T-helper 9 cell (primary cell): Measurements from ENCODE around the gene GPC3.
A peak's percentile ranks its signal among the peaks of the same experiment; 100 is the strongest.
"Not testable (repeated sequence)": the region's sequence is repeated elsewhere in the genome, so short reads cannot be mapped to it uniquely, and the experiment has no call there.

Source experiments
- DNase-seq: peaks from one replicate; pipeline ENCODE4 v3.0.0-alpha.2; 2020

The GPC3 gene

DNA sequence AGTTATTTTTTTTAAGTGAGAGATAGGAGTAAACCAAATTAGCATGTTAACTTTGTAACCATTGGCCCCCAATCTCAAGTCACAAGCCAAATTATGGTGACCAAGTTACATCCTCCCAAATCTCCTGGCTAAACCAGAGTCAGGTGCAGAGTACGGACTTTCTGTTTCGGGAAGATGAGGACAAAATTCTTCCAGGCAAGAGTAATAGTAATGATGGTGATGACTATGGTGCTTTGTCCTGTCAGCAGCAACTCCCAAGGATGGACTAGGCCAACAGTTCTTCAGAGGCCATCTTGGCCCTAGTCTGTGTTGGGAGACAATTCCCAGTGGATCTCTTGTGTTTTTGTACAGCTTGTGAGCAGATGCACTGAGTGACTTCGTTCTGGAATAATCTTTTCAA, 148.8 kb downstream of the GPC3 start:
- no peak for DNase-seq

DNA sequence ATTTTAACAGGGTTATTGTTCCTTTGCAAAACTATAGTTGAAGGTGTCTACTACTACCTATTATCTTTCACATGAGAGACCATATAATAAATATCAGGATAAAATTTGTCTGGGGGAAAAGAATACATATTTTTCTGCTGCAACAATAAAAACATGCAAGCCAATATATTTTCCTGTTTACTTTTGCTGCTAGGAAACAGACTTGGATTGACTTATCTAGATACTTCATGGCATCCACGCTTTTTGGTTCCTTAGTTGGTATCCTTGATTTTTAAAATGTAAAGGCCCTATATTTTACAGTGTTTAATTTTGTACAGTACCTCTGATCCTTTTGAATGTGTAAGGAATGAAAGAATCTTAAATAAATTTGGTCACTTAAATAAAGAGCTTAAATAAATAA, 150.6 kb downstream of the GPC3 start:
- DNase-seq: no peak

DNA sequence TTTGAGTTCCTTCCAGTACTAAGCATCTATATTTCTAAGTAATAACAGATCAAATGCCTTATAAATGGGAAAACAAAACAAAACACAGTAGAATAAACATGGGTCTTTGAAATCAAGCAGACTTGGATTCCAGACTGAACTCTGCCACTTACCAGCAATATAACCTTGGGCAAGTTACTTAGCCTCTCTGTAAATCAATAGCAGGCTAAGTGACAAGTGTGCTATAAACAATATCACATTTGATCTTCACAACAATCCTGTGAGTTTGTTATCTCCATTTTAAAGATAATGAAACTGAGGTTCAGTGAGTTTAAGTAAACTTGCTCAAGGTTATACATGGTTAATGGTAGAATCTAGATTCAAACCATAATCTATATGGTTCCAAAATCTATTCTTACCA, 165.8 kb downstream of the GPC3 start:
- no peak for DNase-seq

DNA sequence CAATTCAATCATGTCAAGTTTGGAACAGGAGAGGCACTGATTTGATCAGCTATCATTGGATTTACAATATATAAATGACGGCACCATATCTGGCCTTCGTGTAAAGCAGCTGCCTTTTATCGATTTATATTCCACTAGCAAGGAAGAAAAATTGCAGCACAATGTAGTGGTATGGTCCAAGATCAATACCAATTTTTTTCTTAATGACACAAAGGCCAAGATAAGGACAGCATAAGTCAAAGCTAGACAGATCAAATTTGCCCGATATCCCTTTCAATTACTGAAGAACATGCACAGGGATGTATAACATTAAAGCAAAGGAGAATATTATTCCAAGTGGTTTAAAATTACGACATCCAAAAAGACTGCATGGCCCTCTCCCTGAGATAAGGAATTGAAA, 167.4 kb downstream of the GPC3 start:
- no peak for DNase-seq

DNA sequence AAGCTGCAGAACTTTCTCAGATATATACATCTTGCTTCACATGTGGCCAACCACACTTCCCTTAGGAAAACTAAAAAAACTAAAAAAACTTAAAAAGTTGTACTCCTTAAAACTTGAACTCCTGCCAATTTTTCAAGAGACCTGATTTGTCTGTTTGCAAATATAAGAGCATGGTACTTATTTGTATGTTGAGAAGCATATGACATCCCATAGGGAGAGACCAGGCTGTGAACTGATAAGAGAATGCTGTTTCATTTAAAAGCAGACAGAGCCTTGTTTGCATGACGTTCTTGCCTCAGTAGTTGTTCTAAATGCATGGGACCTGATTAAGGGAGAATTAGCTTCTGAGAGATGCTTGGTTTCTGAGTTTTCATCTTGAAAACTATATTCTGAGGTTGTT, 169.9 kb downstream of the GPC3 start:
- DNase-seq: no peak

DNA sequence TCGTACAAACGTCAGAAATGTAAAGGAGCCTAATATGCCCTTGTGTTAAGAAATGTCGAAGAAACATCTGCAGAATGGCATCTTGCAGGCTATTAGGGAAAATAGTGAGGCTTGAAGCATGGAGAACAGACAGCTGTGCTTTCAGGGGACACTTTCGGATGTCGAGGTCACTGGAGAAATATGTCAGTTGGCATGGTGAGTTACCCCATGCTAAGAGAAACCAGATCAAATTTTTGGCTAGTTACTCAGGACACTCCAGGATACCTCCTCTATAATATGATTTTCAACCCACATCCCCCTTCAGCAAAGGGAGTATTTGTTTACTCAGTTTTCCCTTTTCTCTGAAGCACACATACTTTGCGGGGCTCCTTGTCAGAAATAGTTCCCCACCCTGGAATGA, 171.4 kb downstream of the GPC3 start:
- DNase-seq: no peak

DNA sequence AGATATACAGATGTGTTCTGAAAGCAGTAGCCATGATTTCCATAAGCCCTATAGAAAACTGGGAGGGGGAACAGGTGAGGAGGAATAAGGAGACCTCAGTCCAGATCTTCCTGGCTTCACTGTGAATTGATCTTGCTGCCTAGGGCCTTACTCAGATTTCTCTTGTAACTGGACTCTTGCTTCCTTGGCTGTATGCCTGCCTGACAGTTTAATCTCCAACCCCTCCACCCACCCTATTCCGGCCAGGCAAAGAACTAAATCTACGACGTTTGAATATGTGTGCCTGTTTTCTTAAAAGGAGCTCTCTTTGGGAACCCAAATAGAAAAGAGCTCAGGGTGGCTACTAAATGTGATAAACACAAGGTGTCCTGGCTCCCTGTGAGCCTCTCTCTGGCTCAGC, 173.0 kb downstream of the GPC3 start:
- no peak for DNase-seq

DNA sequence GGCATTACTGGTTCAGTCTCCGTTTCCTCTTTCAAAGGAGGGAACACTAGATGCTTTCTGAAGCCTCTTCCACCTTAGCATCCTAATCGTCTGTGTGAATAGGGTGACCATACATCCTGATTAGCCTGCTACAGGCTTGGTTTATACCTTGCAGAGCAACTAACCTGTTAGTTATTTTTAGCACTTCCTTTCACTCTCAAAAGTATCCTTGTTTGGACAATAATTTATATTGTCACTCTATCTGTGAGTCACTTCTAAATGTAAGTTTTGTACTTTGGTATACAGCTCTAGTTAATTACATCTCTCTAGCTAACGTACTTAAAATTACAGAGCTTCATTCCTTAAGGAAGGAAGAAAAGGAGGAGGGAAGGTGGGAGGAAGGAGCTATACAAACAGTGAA, 174.5 kb downstream of the GPC3 start:
- no peak for DNase-seq

DNA sequence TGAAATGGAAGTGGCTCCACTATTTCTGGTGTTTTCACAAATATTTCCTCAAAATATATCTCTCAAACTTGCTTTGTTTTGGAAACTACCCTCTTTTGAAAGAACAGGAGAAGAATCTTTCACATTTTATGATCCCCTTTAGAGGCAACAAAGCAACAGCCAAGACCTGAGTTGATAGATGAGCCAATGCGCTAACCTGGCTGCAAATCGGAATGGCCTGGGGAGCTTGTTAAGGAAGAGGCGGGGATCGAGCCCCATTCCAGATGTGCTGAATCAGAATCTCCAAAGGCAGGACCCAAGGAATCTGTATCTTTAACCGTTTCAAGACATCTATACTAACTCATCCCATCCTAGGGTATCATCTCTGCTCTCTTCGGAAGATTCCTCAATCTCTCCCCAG, 181.3 kb downstream of the GPC3 start:
- no peak for DNase-seq

DNA sequence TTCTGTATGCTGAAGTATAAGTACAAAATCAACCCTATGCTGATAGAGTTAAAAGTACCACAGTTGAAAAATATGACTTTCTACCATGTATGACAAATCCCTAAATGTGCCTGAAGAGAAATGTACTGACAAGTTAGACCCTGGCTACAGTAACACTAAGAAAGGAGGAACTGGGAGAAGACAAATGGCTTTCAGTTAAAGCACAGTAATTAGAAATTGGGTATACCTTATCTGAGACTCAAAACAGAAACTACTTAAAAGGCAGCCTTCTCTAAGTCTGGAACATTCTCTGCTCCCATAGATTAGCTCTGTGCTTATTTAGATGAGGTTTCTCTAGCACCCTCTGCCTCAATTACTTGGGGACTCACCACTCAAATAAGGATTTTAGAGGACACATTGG, 189.1 kb downstream of the GPC3 start:
- no peak for DNase-seq

DNA sequence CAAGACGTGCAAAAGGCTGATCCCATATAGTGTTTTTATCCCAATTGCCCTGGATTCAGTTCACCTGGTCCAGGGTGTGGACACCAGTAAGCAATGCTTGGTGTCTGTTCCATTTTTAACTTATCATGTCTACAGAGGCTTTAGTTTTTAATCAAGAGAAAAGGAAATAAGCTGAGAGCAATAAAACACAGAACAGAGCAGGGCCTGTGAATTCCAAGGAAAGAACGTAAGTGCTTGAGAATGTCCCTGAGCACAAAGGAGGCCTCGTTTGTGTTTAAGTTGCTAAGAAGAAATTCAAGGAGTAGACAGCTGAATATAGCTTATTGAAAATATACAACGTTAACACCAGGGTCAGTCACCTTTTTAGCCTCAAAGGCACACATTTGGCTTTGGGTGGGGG, 191.3 kb downstream of the GPC3 start:
- DNase-seq: no peak

DNA sequence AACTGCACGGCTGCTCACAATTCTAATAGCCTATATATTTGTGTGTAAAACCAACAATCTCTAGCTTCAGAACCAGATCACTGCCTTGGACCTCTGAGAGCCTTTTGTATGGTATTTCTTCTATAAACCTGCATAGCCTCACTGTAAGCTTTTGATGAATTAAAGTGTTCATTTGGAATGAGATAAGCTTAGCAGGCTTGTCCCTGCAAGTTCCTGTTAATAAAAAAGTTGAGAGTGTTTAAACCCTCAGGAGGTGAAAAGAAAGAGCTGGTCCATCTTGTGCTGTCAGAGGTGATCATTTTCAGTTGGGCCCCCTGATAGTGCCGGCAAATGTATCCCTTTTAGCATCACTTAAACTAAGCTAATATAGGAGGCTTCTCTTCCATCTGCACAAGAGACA, 191.8 kb downstream of the GPC3 start:
- DNase-seq: no peak

DNA sequence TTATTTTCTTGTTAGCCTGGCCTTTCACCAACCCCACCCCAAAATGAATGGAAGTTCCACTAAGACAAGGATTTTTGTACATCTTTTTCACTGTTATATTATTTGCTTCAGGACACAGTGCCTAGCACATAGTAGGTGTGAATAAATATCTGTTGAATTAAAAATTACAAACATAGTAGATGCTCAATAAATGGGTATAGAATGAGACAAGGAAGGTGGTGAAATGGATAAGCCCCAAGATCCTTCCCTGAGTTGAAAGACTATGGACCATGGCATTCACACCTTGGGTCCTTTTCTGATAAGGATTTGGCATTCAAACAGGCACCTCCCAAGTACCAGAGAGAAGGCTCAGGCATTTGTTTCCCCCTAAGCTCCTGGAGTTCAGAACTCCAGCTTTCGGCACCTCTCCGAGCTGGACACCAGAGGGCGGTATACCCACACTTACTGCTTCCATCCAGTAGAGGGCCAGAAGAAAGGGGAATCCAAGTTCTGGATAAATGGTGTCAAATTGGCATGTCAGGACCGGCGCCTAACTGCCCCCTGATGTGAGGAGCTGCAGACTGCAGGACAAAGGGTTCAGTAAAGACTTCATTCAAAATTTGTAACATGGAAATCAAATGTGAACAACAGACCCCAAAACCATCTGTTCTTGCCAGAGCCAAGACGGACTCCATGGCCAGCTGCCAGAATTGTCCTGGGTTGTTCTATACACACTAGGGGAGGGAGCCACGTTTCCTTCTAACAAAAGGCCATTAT, 193.0 kb downstream of the GPC3 start:
- DNase-seq: peak; percentile 50

DNA sequence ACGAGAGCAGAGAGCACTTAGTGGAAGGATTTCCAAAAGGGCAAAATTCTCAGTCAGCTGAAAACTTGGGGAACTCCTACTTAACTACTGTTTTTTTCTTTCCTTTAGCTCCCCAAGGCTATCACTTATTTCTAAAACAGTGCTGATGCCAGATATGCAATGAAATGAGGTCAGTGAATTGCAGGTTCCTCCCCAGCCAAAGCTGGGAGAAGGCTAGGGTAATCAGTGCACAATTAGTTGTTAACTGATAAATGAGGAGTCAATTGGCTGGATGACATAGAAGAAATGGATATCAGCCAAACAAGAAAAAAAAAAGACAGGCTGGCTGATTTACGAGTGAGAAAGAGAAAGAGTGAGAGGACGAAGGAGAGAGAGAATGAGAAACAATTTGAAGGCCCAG, 195.6 kb downstream of the GPC3 start:
- DNase-seq: no peak

DNA sequence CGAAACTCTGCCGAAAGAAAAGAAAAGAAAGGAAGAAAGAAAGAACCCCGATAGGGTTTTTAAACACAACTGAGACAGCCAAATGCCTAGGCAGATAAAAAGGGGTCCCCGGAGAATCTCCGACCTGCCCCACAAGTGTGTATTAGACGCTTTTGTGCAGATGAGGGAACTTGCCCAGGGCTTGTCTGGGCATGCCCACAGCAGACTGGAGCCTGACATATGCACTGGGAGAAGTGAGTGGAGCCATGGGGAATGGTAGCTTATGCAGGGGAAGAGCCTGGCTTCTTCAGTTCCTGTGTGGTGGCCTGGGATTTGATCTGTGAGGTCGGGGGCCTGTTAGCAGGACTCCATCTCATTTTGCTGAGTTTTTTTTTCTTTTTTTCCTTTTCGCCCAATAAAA, 199.0 kb downstream of the GPC3 start:
- DNase-seq: no peak

DNA sequence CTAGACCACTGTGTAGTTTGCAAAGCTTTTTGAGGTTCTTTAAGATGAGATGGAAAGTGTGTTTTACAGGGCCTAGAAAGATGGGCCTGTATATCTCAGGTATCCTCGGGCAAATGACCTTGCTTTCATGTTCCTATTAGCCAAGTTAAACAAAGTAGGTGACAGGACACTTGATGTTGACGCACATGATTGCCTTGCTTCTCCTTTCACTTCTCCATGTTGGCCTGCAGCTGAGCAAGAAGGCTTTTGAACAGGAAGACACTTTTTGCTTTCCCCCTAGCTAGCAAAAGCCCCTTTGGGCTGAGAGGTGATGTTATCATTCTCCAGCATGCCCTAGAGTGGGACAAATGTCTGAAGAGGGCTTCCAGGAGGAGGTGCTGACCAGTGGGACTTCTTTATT, 202.1 kb downstream of the GPC3 start:
- no peak for DNase-seq

DNA sequence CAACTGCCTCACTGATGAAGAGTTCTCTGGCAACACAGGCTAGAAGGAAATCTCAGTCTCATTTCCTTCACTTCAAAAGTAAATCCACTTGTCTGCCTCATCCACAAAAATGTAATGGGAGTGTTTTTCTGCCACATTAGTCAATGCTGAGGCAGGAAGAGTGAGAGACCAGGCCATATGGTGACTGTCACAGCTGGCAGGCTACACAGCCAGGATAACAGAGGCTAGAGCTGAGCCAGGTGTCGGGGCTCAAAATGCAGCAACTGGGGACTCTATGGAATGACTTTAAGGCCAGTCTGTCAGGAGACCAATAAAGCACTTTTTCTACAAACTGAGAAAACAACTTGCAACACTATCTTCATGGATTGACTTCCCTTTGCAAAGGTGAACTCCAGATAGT, 204.2 kb downstream of the GPC3 start:
- no peak for DNase-seq

DNA sequence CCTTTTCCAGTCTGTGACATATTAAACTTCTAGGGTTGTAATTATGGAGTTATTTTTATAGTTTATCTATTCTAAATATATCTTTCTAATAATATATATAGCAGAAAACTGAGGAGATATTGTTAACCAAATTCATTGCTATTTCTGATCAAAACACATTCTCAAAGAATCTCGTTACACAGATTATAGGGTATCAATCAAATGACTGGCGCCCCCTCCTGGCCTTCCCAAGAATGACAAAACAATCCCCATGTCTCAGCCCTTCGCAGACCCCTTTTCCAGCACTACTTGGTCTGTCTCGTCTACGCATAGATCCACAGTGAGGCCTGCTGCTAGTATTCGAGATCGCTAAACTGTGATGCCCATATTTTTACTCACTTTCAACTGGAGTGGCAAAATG, 209.3 kb downstream of the GPC3 start:
- DNase-seq: peak; percentile 23

DNA sequence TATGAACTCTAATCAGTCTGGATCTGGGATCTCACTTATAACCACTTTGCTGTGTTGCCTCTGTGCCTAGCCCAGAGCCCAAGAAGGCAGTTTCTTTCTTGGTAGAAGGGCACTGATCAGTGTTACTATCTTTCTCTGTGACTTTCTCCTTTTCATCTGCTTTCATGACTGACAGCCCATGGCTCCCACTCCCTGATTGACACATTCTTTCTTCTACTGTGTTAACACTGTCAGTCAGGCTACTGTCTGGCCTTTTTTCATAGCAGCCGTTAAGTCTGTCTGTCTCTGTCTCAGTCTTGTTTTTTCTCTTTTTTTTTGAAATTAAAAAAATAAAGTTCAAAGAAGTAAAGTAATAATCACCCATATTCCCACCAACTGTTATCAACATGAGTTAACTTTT, 210.6 kb downstream of the GPC3 start:
- DNase-seq: no peak

DNA sequence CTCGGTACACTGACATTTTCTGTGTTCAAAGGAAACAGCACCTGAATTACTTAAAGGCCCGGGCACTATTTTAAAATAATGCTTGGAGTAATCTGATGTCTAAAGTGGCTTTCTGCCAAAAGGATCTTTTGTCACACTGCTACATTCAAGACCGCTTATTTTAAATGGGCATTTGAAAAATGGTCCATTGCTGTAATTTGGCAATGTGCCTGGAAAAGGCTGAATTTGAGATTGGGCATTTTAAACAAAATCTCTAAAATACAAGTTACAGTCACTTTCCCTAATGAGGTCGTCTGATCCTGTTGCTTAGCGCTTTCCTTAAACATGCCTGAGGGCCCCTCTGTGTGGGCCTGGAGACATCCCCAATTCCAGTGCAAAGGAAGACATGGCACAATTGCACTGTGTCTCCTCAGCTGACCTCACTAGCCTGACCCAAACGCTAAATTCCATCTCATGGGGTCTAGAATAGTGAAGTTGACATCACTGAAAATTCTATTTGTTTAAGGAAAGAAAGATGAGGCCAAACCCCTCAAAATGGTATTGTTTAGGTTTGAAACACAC, 214.2 kb downstream of the GPC3 start:
- DNase-seq: no peak

DNA sequence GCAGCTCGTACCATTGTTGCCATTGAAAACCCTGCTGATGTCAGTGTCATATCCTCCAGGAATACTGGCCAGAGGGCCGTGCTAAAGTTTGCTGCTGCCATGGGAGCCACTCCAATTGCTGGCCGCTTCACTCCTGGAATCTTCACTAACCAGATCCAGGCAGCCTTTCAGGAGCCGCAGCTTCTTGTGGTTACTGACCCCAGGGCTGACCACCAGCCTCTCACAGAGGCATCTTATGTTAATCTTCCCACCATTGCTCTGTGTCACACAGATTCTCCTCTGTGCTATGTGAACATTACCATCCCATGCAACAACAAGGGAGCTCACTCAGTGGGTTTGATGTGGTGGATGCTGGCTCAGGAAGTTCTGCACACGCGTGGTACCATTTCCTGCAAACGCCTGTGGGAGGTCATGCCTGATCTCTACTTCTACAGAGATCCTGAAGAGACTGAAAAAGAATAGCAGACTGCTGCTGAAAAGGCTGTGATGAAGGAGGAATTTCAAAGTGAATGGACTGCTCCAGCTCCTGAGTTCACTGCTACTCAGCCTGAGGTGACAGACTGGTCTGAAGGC, 222.3 kb downstream of the GPC3 start:
- DNase-seq: not testable (repeated sequence)

DNA sequence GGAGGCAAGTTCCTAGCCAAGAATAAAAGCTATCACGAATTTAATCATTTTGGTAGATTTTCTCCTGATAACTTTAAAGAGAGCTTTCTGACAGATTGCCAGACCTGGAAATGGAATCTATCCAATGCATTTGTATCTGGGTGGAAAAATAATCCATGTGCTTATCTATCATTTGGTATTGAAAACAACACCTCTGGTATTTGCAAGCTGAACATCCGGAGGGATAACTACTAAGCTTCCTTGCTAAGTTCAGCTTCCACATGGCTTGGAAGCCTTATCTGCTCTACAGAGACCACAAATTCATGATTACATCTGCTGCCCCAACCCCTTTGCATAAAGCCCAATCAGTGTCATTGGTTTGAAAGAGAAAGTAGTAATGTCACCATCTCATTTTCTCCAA, 230.7 kb downstream of the GPC3 start:
- DNase-seq: no peak

DNA sequence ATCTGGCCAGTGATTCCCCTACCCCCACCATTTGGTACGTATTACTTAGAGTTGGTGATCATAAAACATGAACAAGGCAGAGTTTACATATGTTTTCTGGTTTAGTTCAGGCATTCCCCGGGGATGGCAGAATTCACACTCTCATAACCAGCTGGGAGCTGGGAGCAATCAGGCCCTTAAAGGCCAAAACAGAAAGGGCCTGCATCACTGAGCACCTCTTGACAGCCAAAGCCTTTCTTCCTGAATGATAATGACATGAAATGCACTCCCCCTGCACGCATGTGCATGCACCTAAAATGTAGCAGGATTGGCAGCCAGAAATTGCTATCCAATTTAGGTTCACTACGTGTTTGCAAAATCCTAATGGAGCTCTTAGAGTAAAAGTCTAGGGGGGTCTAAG, 235.4 kb downstream of the GPC3 start:
- no peak for DNase-seq

DNA sequence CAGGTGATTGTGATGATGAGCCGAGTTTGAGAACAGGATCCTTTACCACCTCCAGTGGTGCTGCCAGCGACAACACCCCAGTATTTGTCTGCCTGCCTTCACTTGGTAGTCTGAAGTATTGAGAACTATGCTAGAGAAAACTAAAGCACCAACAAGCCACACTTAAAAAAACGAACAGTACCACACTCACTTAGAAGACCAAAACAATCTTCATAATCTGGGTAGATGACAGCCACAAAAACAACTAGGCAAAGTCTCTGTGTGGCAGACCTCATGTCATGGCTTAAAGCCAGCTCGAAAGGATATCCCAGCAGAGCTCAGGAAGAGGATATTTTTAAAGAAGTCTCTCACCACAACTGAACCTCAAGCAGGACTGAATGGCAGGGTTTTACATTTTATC, 236.0 kb downstream of the GPC3 start:
- DNase-seq: no peak

DNA sequence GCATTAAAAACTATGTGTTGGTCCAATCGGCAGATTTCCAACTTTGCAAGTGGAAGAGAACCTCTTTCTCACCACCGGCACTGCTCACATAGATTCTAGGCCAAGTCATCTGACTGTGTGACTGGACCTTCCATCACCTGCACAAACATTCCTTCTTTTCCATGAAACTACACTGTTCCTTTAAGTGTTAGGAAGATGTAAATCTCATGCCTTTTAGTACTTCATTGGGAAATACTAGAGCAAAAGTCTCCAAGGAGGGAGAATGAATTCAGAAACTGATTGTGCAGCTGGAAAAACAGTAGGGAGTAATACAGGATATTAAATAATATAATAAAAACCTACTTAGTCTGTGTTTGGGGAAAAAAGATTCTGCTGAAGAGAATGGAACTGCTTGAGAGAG, 238.2 kb downstream of the GPC3 start:
- DNase-seq: no peak
